Esophagus (tissue), 2 donors: Measurements from ENCODE around the gene MMD2. TPM values are rescaled to one million over a fixed set of nuclear protein-coding genes. Genes with fewer than 3 reads are reported as not detected.

Experiments
- H3K27ac ChIP-seq, 2 donors: one replicate each; pipeline ENCODE4 v1.5.1; 2013; ENCODE audit warnings: low read depth in 2 of 2, mild to moderate bottlenecking in 2 of 2, inconsistent platforms in 1 of 2, low read length in 1 of 2, moderate library complexity in 1 of 2
- H3K27me3 ChIP-seq, 2 donors: one replicate each; pipeline ENCODE4 v1.6.1; 2013; ENCODE audit warnings: low read length in 2 of 2, control low read depth in 1 of 2, mild to moderate bottlenecking in 1 of 2; ENCODE audit not compliant: insufficient read depth in 2 of 2, control insufficient read depth in 1 of 2
- H3K36me3 ChIP-seq, 2 donors: one replicate each; pipeline ENCODE4 v1.6.1; 2013; ENCODE audit warnings: low read length in 1 of 2; ENCODE audit not compliant: control insufficient read depth in 2 of 2, insufficient read depth in 2 of 2
- H3K4me1 ChIP-seq, 2 donors: one replicate each; pipeline ENCODE4 v1.6.1; 2013; ENCODE audit warnings: low read length in 1 of 2; ENCODE audit not compliant: control insufficient read depth in 2 of 2, insufficient read depth in 2 of 2
- H3K4me3 ChIP-seq, 2 donors: one replicate each; pipeline ENCODE4 v1.5.1; 2013; ENCODE audit warnings: low read length in 2 of 2, mild to moderate bottlenecking in 2 of 2, low read depth in 1 of 2, moderate library complexity in 1 of 2
- H3K9me3 ChIP-seq, 2 donors: one replicate each; pipeline ENCODE4 v1.6.1; 2013; ENCODE audit warnings: mild to moderate bottlenecking in 2 of 2, low read depth in 1 of 2, low read length in 1 of 2, moderate library complexity in 1 of 2; ENCODE audit not compliant: control insufficient read depth in 2 of 2, insufficient read depth in 1 of 2
- WGBS, 2 donors: extraction: QIAGEN DNeasy Blood & Tissue Kit; methylation state at CpG; one replicate each; pipeline ENCODE4 v1.1.7; 2013; 5-methylcytosine and 5-hydroxymethylcytosine counted together
- polyA plus RNA-seq, 2 donors: library from polyadenylated mRNA; stranded (reverse); fragments of 200-250 nt; gene quantifications; one replicate each; pipeline ENCODE4 v1.2.3, GENCODE V29; 2013
- donor health status: healthy with polysubstance abuse.
- donor health status: Bipolar disorder and iron deficiency.

The MMD2 gene
- polyA plus RNA-seq, 2 donors = not detected

DNA sequence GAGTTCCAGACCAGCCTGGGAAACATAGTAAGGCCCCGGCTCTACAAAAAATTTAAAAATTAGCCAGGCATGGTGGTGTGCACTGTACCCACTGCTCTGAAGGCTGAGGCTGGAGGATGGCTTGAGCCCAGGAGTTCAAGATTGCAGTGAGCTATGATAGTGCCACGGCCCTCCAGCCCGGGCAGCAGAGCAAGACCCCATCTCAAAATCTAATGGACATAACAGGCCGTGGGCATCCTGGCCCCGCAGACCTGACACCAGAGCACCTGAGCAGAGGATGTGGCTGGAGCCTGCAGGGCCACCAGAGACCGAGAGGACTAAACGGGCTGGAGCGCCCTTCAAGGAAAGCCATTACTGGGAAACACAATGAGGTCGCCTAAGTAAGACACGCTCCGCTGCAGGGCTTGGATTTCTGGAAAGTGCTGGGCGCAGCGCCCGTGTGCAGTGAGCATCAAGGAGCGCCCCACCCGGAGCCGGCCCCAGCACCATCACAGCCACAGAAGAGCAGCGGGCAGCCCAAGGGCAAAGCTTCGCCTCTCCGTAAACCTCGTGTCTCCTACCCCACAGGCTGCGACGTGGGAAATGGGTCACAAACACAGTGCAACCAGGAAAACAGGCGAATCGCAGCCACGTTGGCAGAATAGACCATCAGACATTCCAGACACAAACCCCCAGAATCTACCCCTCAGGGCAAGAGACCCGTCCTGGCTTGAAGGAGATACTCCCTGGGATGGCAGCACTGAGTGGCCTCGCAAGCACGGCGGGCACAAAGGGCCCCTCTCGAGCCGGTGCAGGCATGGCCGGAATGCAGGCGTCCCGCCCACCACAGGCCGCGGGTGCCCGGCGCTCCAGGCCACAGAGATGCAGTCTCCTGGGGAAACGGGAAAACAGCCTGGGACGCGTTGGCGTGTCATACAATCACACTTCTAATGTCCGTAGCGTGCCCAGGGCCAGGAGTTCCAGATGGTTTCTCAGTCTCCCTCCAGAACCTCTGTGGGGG lies 80.4 kb downstream of the MMD2 start:
- Histone ChIP-seq H3K4me1 (peaks cover 5 to 13% of the 10 kb centered on the region in 2 donors), H3K27me3 (peaks cover 0 to 5% of the 10 kb centered on the region in 2 donors), H3K4me3 (no peak overlapping the region), H3K9me3 (peaks cover 0 to 2% of the 10 kb centered on the region in 2 donors), H3K36me3 (peaks cover 0 to 2% of the 10 kb centered on the region in 2 donors), H3K27ac (no peak overlapping the region)
- WGBS, 2 donors = 64 to 80% methylated on average over 45 of the region's 45 CpGs

DNA sequence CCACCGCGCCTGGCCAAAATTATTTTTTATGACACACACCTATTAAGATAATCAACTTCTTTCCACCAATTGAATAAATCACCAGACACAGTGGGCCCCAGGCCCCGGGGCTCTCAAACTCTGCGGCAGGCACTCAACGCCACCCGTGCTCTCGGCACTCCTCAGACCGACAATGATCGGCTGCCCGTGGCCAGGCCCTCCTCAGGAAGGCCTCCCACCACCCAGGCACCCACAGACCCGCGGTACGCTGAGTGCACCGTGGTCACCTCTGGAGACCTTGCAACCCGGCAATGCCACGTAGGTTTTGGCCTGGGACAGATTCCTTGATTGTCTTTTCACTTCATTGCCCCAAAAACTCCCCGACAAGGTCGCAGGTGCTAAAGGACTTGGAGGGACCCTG lies 82.4 kb downstream of the MMD2 start:
- Histone ChIP-seq H3K36me3 (peaks cover 0 to 2% of the 10 kb centered on the region in 2 donors), H3K27me3 (no peaks in the 10 kb centered on the region), H3K4me3 (no peak overlapping the region), H3K27ac (no peak overlapping the region), H3K4me1 (peaks cover 0 to 4% of the 10 kb centered on the region in 2 donors), H3K9me3 (no peaks in the 10 kb centered on the region)
- 96% methylated on average over 18 of the region's 18 CpGs for WGBS, 2 donors

DNA sequence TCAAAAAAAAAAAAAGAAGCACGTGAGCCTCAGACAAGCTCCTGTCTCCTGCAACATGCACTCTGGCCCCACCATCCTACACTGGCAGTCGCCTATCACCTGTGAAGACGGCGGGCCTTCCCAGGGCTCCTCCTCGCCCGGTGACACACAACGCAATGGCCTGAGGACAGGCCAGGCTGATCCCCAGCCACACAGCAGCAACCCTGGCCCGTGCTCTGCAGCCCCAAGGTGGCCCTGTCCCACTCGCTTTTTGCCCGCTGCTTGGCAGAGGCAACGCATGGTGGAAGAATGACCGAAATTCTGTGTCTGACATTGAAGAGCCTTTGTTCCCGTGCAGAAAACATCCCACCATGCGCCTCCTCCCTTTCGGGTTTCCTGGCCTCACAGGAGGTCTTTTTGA lies 83.6 kb downstream of the MMD2 start:
- Histone ChIP-seq H3K9me3 (no peaks in the 10 kb centered on the region), H3K27me3 (no peaks in the 10 kb centered on the region), H3K36me3 (peaks cover 0 to 2% of the 10 kb centered on the region in 2 donors), H3K27ac (no peak overlapping the region), H3K4me3 (no peak overlapping the region), H3K4me1 (peaks cover 0 to 4% of the 10 kb centered on the region in 2 donors)
- 93 to 94% methylated on average over 15 of the region's 15 CpGs for WGBS, 2 donors

DNA sequence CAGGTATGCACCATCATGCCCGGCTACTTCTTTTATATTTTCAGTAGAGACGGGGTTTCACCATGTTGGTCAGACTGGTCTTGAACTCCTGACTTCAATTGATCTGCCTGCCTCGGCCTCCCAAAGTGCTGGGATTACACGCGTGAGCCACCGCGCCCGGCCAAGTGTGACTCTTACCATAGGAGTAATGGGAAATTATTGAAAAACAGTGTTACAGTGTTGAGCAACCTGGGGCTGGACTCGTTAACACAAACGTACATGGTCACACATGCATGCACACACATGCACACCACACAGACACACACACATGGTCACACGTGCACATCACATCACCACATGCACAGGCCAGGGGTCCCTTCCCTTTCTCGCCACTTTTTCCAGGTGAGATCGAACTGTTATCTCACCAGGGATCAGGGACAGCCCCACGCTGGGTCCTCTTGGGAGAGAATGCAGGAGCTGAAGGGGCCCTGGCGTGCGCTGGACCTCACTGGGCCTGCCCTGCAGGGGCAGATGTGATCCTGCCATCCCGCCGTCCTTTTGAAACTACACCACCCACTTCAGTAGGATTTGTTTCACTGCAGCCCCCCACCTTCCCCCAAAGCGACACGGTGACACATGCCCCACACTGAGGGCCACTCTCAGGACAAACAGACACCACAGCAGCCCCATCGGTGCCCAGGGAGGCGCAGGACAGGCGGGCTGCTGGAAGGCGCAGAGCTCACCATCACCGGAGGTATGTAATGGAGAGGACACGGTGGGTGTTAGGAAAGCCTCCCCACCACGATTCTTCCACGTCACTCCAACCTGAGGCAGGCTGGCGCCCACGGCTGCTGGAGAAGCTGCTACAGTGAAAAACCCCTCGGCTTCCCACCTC lies 85.7 kb downstream of the MMD2 start:
- H3K27ac ChIP-seq = no peak overlapping the region
- H3K9me3 ChIP-seq = peaks cover 0 to 1% of the 10 kb centered on the region in 2 donors
- no peak overlapping the region for H3K4me3 ChIP-seq
- H3K27me3 ChIP-seq = no peaks in the 10 kb centered on the region
- no peaks in the 10 kb centered on the region for H3K4me1 ChIP-seq
- H3K36me3 ChIP-seq = peaks cover 0 to 2% of the 10 kb centered on the region in 2 donors
- WGBS, 2 donors = 86 to 88% methylated on average over 30 to 31 of the region's 31 CpGs

DNA sequence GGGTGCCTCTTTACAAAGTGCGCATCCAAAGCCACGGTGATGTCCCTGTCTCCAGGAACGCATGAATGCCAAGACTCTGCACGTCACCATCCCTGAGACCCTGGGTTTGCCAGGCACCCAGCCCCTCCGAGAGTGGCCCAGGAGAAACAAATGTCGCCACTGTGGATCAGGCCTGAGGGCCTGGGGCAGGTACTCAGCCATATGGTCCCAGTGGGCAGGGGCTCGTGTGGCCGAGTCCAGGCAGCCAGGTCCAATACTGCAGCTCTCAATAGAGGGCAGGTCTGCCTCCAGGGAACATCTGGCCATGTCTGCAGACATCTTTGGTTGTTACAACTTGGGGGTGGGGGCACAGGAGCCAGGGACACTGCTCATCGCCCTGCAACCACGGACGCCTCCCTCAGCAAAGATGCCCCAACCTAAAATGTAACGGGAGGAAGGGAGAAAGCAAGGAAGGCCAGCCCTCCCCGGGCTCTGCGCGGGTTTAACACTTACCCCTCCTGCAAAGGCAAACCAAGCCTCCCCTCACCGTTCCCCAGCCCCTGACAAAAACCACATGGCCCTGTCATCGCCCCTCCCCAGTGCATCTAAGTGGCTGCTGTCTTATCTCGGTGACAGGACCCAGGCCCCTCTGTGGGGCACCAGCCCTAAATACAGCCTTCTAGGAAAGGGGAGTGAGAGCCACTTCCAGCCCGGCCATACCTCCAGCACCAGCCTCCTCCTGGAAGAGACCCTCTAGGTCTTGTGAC lies 86.9 kb downstream of the MMD2 start:
- Histone ChIP-seq H3K27ac (no peak overlapping the region), H3K4me3 (no peak overlapping the region), H3K27me3 (no peaks in the 10 kb centered on the region), H3K9me3 (peaks cover 0 to 3% of the 10 kb centered on the region in 2 donors), H3K36me3 (peaks cover 0 to 2% of the 10 kb centered on the region in 2 donors), H3K4me1 (no peaks in the 10 kb centered on the region)
- 74% methylated on average over 18 to 19 of the region's 19 CpGs for WGBS, 2 donors

DNA sequence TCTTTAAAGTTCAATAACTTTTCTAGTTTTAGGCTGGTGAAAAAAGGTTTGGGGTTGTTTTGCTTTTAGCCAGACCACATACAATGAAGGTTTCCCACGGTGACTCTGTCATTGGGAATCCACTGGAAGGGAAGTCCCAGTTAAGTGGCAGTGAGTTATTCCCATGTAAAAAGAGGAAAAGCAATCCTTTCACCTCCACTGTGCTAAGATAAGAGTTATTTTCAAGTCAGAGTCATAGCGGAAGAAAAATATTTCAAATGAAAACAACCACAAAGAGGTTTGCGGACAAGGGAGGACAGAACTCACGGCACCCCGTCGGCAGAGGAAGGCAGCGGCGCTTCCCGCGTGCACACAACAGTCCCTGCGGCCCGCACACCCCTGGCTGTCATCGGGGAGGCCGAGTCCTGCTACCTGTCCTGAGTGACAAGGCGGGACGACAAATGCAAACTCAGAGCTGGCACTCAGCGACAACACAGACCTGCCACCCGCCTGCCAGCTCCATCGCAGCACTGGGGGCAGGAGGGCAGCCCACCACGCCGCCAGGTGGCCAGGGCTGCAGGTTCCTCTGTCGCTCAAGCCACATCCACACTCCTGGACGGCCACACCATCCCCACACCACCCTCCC lies 87.8 kb downstream of the MMD2 start:
- no peak overlapping the region for H3K27ac ChIP-seq
- no peak overlapping the region for H3K4me3 ChIP-seq
- 65 to 72% methylated on average over 23 of the region's 23 CpGs for WGBS, 2 donors
- H3K4me1 ChIP-seq = no peaks in the 10 kb centered on the region
- H3K27me3 ChIP-seq = no peaks in the 10 kb centered on the region
- H3K9me3 ChIP-seq = peaks cover 0 to 3% of the 10 kb centered on the region in 2 donors
- H3K36me3 ChIP-seq = peaks cover 0 to 2% of the 10 kb centered on the region in 2 donors

DNA sequence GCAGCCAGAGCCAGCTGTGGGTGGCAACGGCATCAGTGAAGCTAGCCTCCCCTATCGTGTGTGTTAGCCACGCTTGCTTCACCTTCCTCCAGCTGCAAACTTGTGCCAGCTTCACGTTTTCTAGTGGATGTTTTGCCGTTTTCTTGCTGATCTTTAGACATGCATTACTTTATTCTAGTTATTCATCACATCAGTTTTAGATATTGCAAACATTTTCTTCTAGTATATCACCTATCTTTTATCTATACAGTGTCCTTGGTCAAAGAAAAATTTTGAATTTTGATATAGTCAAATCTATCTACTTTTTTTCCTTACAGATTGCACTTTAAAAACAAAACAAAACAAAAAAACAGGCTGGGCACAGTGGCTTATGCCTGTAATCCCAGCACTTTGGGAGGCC lies 90.5 kb downstream of the MMD2 start:
- Histone ChIP-seq H3K4me3 (no peak overlapping the region), H3K36me3 (no peaks in the 10 kb centered on the region), H3K4me1 (no peaks in the 10 kb centered on the region), H3K27me3 (no peaks in the 10 kb centered on the region), H3K9me3 (peaks cover 0 to 5% of the 10 kb centered on the region in 2 donors), H3K27ac (no peak overlapping the region)
- 89 to 92% methylated on average over 5 of the region's 5 CpGs for WGBS, 2 donors

DNA sequence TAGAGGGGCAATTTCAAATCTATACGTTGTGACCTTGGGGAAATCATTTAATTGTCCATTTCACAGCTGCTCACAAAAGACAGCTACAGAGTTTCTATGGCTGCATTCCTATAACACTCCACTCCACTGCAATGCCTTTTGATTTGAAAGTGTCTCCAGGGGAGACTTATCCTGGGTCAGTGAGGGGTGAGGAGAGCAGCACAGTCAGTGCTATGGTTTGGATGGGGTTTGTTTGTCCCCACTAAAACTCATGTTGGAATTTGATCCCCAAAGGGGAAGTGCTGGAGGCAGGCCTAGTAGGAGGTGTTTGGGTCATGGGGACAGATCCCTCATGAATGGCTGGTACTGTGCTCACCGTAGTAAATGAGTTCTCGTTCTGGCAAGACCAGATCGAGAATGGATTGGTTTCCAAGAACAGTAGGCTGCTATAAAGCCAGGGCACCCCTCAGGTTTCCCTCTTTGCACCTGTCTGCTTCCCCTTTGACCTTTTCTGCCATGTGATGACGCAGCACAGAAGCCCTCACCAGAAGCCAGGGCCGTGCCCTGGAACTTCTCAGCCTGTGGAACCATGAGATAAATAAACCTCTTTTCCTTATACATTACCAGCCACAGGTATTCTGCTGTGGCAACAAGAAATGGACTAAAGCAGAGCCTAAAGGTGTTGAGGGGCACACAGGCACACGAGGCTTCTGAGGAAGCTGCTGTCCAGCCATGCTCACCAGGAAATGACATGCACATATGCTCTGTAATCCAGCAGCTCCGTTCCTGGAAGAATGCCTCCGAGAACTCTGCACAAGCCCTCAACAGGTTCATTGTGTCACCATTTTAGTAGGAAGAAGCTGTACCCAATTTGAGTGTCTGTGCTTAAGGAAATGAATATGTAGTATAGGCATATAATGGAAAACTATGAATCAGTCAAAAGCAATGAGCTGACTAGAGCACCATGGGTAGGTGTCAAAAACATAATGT lies 92.2 kb downstream of the MMD2 start:
- no peak overlapping the region for H3K4me3 ChIP-seq
- H3K9me3 ChIP-seq = peaks cover 0 to 5% of the 10 kb centered on the region in 2 donors
- WGBS, 2 donors = 81 to 87% methylated on average over 9 of the region's 9 CpGs
- H3K36me3 ChIP-seq = no peaks in the 10 kb centered on the region
- no peaks in the 10 kb centered on the region for H3K4me1 ChIP-seq
- H3K27me3 ChIP-seq = no peaks in the 10 kb centered on the region
- no peak overlapping the region for H3K27ac ChIP-seq
